Measurements from ENCODE around the gene SPTBN1. TPM values are rescaled to one million over a fixed set of nuclear protein-coding genes. Genes with fewer than 3 reads are reported as not detected.

The SPTBN1 gene
- total RNA-seq, 4 donors from 2014 or later: 65.0 to 217 (median 85.3) TPM

DNA sequence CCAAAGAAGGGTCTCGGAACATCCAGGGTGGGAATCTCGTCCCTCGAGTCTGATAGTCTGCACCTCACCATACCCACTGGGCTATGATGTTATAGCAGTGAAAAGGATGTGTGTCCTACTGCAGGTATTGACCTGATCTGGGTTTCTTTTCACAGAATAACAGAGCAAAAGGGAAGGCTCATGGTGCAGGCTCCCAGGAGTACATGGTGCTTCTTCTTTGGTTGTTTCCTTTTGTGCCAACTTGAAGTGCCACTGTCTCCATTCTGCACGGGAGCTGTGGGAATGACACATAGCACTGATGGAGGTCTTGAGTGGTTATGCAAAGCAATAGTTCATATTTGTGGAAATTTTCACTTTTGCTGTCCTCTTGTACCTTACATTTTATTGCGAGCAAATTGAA is 195.2 kb downstream of the SPTBN1 start:
- H3K36me3 ChIP-seq: peaks cover 27 to 100% (median 60%) of the 10 kb centered on the region in 3 donors

DNA sequence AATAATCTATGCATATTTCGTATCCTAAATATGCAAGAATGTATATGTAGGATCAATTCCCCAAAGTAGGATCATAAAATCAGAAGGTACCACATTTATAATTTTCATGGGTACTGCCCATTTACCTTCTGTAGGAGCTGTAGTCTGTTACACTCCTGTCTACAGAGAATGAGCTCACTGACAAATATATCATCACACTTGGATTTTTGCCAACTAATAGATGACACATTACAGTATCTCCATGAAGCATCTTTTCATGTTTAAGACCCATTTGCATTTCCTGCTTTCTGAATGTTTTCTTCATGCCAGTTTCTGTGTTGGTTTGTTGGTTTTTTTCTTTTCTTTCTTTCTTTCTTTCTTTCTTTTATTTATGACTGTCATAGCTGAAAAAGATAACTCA is 196.4 kb downstream of the SPTBN1 start:
- intact Hi-C loops (cut with DNase I): loop anchor here (10.0 kb wide), 1 partner anchor 52 kb away; no protein-coding TSS in a partner anchor
- TF ChIP-seq, protein P1, sequence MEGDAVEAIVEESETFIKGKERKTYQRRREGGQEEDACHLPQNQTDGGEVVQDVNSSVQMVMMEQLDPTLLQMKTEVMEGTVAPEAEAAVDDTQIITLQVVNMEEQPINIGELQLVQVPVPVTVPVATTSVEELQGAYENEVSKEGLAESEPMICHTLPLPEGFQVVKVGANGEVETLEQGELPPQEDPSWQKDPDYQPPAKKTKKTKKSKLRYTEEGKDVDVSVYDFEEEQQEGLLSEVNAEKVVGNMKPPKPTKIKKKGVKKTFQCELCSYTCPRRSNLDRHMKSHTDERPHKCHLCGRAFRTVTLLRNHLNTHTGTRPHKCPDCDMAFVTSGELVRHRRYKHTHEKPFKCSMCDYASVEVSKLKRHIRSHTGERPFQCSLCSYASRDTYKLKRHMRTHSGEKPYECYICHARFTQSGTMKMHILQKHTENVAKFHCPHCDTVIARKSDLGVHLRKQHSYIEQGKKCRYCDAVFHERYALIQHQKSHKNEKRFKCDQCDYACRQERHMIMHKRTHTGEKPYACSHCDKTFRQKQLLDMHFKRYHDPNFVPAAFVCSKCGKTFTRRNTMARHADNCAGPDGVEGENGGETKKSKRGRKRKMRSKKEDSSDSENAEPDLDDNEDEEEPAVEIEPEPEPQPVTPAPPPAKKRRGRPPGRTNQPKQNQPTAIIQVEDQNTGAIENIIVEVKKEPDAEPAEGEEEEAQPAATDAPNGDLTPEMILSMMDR (IDR thresholded peaks at IDR 0.05): no peak
- TF ChIP-seq POLR2A (IDR thresholded peaks at IDR 0.05): no peak

More for the DNA sequence above, 195.2 kb downstream of the SPTBN1 start:
- TF ChIP-seq, protein P1 (IDR thresholded peaks at IDR 0.05): no peak
- TF ChIP-seq POLR2A (IDR thresholded peaks at IDR 0.05): no peak
- WGBS, 2 donors: 87 to 91% methylated on average over 5 of the region's 5 CpGs
- H3K4me1 ChIP-seq: no peaks in the 10 kb centered on the region
- H3K27me3 ChIP-seq: no peaks in the 10 kb centered on the region
- no peak overlapping the region for H3K27ac ChIP-seq
- no peak overlapping the region for H3K4me3 ChIP-seq
- no peak for DNase-seq
- intact Hi-C loops (cut with DNase I): loop anchor here (10.0 kb wide), 1 partner anchor 54 kb away; no protein-coding TSS in a partner anchor
- no peaks in the 10 kb centered on the region for H3K9me3 ChIP-seq

DNA sequence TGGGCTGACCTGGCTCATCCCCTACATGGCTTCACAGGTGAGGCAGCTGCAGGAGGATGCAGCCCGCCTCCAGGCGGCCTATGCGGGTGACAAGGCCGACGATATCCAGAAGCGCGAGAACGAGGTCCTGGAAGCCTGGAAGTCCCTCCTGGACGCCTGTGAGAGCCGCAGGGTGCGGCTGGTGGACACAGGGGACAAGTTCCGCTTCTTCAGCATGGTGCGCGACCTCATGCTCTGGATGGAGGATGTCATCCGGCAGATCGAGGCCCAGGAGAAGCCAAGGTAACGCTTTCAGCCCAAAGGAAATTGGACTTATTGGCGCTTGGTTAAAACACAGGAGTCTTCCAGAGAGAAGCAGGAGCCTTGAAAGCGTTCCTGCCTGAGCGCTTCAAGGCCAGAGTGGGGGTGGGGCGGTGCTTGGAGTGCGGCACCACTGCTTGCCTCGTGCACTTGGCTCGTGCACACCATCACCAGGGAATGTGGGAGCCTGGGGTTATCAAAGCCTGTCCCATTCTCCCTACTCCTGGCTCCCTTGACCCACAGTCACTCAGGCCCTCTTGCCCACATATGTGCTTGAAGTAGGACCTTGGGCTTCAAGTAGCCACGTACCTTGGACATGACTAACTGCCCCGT is 197.6 kb downstream of the SPTBN1 start:
- no peaks in the 10 kb centered on the region for H3K9me3 ChIP-seq

More for the DNA sequence above, 196.4 kb downstream of the SPTBN1 start:
- Histone ChIP-seq H3K36me3 (peaks cover 17 to 100% (median 53%) of the 10 kb centered on the region in 3 donors), H3K27ac (no peak overlapping the region), H3K9me3 (no peaks in the 10 kb centered on the region), H3K4me1 (no peaks in the 10 kb centered on the region), H3K27me3 (no peaks in the 10 kb centered on the region), H3K4me3 (no peak overlapping the region)
- DNase-seq: no peak
- WGBS, 2 donors: 69 to 94% methylated on average over 1 of the region's 1 CpG

DNA sequence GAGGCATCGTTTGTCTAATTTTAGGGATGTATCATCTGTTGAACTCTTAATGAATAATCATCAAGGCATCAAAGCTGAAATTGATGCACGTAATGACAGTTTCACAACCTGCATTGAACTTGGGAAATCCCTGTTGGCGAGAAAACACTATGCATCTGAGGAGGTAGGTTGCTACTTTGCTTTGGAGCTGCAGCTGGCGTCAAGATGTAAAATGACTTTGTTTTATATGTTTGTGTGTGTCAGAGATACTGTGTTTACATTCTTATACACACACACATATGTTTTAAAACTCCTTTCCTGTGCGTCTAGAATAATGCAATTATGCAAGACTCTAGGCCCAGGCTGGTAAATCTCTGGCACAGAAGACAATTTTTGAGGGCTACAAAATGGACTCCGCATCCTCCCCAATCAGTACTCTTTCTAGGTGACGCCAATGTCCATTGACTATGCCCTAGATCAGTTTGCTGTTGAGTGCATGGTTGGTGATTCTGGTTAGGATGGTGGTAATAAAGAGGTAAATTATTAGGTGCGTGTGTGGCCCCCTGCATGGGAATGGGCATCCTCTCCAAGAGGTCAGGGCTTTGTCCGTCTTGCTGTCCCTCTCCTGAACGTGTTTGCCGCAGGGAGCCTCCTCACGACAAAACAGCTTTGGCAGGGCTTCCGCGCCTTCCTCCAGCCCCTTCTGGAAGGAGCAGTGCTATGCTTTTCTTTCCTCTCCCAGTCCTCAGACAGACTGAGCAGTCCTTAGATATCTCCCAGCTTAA is 199.1 kb downstream of the SPTBN1 start:
- intact Hi-C loops (cut with DNase I): loop anchor here (10.0 kb wide), 1 partner anchor 50 kb away; no protein-coding TSS in a partner anchor
- no peak for DNase-seq
- Histone ChIP-seq H3K27me3 (no peaks in the 10 kb centered on the region), H3K27ac (no peak overlapping the region), H3K4me3 (no peak overlapping the region), H3K36me3 (peaks cover 21 to 100% (median 38%) of the 10 kb centered on the region in 3 donors), H3K4me1 (peaks cover 0 to 14% (median 0%) of the 10 kb centered on the region in 3 donors), H3K9me3 (no peaks in the 10 kb centered on the region)
- WGBS, 2 donors: 84 to 90% methylated on average over 13 to 14 of the region's 14 CpGs
- TF ChIP-seq, protein P1 (IDR thresholded peaks at IDR 0.05): no peak
- no peak for TF ChIP-seq POLR2A (IDR thresholded peaks at IDR 0.05)

More for the DNA sequence above, 197.6 kb downstream of the SPTBN1 start:
- intact Hi-C loops (cut with DNase I): loop anchor here (10.0 kb wide), 1 partner anchor 51 kb away; no protein-coding TSS in a partner anchor
- DNase-seq: no peak
- no peak overlapping the region for H3K27ac ChIP-seq
- peaks cover 17 to 100% (median 47%) of the 10 kb centered on the region in 3 donors for H3K36me3 ChIP-seq
- H3K4me1 ChIP-seq: peaks cover 0 to 10% (median 0%) of the 10 kb centered on the region in 3 donors
- H3K27me3 ChIP-seq: no peaks in the 10 kb centered on the region
- TF ChIP-seq, protein P1 (IDR thresholded peaks at IDR 0.05): no peak
- no peak for TF ChIP-seq POLR2A (IDR thresholded peaks at IDR 0.05)
- WGBS, 2 donors: 95 to 96% methylated on average over 3 to 21 of the region's 26 CpGs
- H3K4me3 ChIP-seq: no peak overlapping the region

DNA sequence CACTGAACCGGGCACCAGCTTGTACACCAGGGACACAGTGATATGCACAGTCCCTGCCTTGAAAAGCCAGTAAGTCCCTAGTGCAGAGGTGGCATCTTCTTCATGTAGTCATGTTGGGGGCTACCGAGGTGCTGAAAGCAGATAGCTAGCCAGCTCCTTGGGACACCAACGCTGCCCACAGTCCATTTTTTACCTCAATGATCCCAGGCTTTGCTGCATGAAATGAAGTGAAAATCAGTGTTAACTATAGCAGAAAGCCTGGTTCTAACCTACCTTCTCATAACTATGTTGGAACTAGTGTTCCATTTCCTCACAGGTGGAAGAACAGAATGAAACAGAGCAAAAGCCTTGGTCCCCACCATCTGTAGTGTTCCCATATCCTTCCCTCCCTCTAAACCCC is 200.7 kb downstream of the SPTBN1 start:
- Histone ChIP-seq H3K4me3 (no peak overlapping the region), H3K4me1 (peaks cover 0 to 14% (median 0%) of the 10 kb centered on the region in 3 donors), H3K27ac (no peak overlapping the region), H3K9me3 (no peaks in the 10 kb centered on the region), H3K27me3 (no peaks in the 10 kb centered on the region), H3K36me3 (peaks cover 22 to 100% (median 36%) of the 10 kb centered on the region in 3 donors)
- no peak for TF ChIP-seq POLR2A (IDR thresholded peaks at IDR 0.05)
- TF ChIP-seq, protein P1 (IDR thresholded peaks at IDR 0.05): no peak
- no peak for DNase-seq
- intact Hi-C loops (cut with DNase I): loop anchor here (10.0 kb wide), 1 partner anchor 48 kb away; no protein-coding TSS in a partner anchor
- 73% methylated on average over 2 of the region's 3 CpGs; no CpG with 5 or more reads in 1 of the 2 donors for WGBS, 2 donors
